Cardiac septum (tissue), 1 donor: ENCODE measurements around the gene KDM1A. TPM values are rescaled to one million over a fixed set of nuclear protein-coding genes. Genes with fewer than 3 reads are reported as not detected.
"Not testable (repeated sequence)": the region's sequence is repeated elsewhere in the genome, so short reads cannot be mapped to it uniquely, and the experiment has no call there.

Experiments used
- DNase-seq: peaks from one replicate; pipeline ENCODE4 v3.0.0-alpha.2; 2020; ENCODE audit warnings: low spot score
- intact Hi-C: fragments of 100-400 bp; cut with DNase I; formaldehyde crosslinking; loops from one replicate; pipeline ENCODE4 v1.14.0; 2022
- total RNA-seq: library from RNA; stranded (reverse); fragmentation: NEBNext Ultra II Directional; extraction: Animal tissue kit (Norgen Biotek cat#: 25700); gene quantifications from one replicate; pipeline ENCODE4 v1.2.1, GENCODE V29; 2021
- donor health status: DM: no; HTN: no; CAD: no.

Gene KDM1A
- total RNA-seq, 1 donor from 2014 or later = 25.8 TPM

DNA sequence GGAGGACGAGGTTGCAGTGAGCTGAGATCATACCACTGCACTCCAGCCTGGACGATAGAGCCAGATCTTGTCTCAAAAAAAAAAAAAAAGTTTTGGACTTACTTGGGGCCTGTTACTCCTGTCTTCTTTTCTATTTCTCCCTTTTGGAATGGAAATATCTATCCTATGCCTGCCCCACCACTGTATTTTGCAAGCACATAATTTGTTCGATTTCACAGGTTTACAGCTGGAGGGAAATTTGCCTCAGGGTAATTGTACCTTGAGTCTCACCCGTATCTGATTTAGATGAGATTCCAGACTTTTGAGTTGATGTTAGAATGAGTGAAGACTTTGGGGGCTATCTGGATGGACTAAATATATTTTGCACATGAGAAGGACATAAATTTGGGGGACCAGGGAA lies 12.2 kb upstream of the KDM1A start:
- intact Hi-C loops = no loop called here
- no peak for DNase-seq

DNA sequence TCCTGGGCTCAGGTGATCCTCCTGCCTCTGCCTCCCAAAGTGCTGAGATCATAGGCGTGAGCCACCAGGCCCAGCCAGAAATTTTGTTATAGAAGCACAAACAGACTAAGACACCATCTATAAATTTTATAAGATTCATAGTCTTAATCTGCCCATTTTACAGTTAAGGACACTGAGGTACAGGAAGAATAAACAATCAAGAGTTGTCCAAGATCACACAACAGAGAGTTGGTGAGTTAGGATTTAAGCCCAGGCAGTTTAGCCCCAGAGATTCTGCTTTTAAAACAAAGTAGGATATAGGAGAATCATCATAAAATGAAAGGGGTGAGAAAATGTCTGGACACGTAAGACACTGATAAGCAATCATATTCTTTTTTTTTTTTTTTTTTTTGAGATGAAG lies 10.4 kb upstream of the KDM1A start:
- DNase-seq = no peak
- intact Hi-C loops = no loop called here

DNA sequence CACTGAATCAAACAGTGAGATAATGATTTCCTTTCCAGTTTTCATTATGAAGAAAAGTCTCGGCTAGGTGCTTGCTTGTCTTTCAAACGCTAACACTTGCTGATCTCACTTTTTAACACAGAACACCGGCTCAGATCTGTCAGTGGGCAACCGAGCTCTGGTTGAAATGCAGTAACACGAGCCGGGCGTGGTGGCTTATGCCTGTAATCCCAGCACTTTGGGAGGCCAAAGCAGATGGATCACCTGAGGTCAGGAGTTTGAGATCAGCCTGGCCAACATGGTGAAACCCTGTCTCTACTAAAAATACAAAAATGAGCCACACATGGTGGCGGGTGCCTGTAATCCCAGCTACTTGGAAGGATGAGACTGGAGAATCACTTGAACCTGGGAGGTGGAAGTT lies 9.2 kb upstream of the KDM1A start:
- intact Hi-C loops, DNase-seq: not testable (repeated sequence)

DNA sequence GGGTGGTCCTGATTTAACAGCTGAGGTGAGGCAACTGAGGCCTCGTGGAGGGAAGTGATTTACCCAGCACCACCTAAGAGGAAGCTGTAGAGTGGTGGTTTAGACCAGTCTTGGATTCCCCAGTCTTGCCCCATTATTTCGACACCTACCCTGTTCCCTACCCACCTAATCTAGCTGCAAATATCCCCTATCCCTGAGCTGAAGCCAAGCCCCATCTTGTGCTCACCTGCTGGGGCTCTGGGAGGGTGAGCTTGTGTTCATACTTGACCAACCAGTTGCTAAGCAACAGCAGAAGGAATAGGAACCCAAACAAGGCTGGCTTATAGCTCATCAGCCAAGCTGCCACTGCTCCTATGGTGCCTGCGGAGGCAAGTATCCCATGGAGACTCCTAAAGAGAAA lies 5.6 kb upstream of the KDM1A start:
- intact Hi-C loops = no loop called here
- no peak for DNase-seq

DNA sequence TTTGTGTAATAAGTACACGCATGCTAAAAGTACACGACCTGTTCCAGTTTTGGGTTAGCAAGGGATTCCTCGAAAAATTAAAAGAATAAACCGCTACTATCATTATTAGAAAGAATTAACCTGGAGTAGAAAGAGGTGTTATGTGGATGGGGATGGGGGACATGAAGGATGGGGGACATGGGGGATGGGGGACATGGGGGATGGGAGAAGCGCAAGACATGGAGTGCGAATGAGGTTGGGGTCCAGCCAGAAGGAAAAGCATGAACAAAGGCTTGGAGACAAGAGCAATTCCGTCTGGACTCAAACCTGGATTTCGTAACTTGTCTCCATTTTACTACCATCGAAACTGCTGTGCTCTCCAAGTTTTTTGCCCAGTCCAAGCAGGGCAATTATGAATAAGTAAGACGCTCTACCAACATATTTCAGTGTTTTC lies 591 bp upstream of the KDM1A start:
- no peak for DNase-seq
- intact Hi-C loops = no loop called here

DNA sequence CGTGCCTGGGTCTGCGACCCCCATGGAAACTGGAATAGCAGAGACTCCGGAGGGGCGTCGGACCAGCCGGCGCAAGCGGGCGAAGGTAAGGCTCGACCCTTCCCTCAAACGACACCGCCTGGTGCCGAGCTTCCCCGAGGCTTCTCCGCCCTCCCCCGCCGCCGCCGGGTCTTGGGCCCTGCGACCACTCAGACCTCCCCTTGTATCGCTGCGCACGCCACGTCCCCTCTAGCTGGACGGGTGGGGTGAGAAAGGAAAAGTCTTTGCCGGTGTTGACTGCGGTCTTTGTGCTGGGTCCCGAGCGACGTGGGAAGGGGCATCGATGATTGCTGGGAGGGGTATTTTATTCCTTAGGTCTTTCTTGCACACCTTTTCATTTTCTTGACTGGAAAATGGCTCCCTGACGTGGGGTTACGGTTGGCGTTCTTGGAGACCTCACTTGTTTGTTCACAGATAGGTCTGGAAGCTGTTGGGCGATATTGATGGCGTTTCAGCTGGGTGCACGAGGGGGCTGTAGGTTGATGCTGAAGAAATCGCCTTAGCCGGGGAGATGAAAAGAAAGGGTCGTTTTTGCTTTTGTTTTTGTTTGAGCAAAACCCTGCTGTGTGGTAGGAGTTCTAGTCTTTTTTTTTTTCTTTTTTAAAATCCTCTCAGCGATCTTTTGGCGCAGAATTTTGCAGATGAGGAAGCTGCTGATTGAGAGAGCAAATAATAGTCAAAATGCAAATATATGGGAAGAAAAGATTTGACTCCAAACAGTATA lies 776 bp downstream of the KDM1A start:
- DNase-seq = peak; percentile 78
- intact Hi-C loops = no loop called here

DNA sequence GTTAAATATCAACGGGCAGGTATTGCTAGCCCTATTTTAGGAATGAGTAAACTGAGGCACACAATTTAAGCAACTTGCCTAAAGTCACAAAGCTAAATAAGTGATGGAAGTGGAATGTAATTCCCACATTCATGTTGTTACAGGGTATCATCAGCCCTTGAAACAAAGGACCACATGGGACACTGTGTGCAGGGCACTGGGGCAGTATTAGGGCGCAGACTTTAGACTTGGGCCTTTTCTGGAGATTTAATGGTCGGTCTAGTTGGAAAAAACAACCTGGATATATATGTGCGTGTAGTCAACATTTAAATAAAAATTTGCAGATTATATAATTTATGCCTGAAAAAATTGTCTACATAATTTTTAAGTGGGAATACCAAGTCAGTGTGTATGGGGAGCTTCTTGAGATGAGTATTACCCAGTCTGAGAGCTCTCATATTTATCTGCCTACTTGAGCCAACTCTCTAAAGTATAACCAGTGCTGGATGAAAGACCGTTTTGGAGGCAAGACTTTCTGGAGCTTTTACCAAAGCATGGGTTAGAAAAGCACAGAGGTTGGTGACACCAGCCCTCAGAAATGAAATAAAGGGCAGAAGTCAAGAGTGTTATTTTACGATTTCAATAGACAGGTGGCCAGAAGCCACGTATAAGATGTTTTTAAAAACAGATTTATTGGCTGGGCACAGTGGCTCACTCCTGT lies 1.6 kb downstream of the KDM1A start:
- no peak for DNase-seq
- intact Hi-C loops = no loop called here

DNA sequence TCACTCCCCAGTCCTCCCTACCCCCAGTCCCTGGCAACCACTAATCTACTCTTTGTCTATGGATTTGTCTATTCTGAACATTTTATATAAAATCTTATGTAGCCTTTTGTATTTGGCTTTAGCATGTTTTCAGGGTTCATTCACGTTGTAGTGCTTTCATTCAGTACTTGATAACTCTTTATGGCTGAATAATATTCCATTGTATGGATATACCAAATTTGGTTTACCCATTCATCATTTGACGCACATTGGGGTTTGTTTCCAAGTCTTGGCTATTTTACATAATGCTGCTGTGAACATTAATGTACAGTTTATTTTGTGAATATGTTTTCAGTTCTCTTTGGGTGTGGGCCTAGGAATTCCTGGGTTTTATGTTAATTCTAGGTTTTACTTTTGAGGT lies 2.6 kb downstream of the KDM1A start:
- intact Hi-C loops = no loop called here
- DNase-seq = no peak

DNA sequence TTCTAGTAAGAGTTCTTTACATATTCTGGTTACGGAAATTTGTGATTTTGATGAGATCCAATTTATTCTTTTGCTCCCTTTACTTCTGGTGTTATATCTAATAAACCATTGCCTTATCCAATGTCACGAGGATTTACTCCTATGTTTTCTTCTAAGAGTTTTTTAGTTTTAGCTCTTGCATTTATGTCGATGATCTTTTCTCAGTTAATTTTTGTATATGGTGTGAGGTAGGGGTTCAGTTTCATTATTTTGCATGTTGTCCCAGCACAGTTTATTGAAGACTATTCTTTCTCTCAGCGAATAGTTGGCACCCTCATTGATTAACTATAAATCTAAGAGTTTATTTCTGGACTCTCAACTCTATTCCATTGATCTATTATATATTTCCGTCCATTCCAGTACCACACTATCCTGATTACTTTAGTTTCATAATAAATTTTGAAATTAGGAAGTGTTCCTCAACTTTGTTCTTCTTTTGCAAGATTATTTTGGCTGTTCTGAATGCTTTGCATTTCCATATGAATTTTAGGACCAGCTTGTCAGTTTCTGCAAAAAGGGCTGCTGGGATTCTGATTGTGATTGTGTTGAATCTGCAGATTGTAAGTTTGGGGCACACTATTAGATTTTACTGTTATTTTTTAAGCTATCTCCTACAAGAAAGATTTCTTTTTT lies 4.0 kb downstream of the KDM1A start:
- no peak for DNase-seq
- intact Hi-C loops = no loop called here

DNA sequence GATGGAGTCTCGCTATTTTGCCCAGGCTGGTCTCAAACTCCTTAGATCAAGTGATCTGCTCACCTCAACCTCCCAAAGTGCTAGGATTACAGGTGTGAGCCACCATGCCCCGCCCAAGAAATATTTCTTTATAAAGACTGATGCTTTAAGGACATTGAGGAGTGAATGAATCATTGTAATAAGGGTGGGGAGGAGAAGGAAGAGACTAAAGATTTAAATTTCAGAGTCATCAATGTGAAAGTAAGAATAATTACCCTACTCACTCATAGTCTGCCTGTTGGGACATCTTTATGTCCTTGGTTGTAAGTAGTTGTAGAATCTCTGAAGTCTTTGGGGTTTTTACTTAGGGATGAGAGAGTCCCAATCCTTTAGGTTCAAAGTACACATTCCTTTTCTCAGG lies 7.3 kb downstream of the KDM1A start:
- no peak for DNase-seq
- intact Hi-C loops = no loop called here

DNA sequence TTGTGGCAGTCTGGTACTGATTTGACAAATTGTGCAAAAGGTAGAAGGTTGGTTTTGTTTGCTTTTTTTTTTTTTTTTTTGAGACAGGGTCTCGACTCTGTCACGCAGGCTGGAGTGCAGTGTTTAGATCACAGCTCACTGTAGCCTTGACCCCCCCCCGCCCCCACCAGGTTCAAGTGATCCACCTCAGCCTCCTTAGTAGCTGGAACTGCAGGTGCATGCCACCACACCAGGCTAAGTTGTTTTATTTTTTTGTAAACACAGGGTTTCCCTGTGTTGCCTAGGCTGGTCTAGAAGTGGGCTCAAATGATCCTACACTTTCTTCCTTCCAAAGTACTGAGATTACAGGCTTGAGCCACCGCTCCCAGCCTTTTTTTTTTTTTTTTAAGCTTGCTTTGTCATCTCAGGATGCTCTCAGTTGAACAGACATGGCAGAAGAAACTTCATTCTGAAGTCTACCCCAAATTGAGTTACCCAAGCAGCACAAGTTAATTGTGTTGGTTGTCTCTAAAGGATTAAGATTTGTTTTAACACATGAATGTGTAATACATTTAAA lies 8.2 kb downstream of the KDM1A start:
- DNase-seq = no peak
- intact Hi-C loops = no loop called here

DNA sequence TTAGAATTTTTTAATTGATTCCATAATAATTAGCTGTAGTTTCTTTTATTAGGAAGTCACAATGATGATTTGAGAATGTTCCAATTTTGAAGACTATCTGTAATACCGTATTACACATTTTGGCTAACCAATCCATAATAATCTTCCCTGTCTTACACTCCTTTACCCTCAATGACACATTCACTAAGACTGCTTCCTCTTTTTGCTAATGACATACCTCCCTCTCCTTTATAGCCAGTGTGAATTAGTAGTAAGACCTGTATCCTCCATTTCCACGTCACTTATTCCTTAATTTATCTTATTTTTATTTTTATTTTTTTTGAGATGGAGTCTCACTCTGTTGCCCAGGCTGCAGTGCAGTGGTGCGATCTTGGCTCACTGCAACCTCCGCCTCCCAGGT lies 10.1 kb downstream of the KDM1A start:
- DNase-seq = no peak
- intact Hi-C loops = no loop called here

DNA sequence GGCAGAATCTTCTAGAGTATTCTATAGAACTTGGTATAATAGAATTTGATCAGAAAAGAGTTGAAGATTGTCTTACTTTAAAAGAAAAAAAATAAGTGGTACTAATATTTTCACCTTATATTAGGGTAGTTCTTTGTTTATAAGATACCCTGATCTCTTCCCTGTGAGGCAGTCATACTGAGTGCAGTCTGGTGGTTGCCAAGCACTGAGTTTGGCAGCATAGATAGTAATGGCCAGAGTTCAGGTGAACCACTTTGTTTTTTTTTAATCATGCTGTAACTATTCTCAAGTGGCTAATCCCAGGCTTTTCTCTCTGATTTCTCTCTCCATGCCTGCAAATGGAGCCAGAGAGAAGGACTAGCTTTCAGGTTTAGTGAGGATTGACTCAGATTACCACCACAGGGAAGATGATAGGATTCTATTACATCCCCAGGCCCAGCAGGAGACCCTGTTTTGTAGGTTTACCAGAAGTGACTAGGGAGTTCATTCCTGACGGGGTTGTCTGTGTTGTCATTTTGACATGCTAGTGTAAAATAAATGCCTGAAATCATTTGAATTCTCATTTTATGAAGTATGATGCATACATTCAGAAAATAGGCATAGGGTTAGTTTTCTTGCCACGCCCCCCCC lies 16.7 kb downstream of the KDM1A start:
- DNase-seq = no peak
- intact Hi-C loops = no loop called here

DNA sequence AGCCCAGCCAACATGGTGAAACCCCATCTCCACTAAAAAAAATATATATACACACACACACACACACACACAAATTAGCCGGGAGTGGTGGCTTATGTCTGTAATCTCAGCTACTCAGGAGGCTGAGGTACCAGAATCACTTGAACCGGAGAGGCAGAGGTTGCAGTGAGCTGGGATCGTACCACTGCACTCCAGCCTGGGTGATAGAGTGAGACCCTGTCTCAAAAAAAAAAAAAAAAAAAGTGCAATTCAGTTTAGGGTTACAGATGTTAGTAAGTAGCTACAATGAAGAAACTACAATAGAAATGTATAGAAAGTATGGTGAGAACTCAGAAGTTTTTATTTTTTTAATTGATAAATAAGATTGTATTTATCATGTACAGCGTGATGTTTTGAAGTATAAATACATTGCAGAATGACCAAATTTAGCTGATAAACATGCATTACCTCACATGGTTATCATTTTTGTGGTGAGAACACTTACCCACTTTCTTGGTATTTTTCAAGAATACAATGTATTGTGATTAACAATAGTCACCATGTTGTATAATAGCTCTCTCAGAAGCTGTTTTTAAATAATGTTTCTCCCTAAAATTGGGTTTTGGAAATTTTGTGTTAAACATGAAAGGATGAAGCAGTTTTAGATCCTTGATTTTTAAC lies 17.9 kb downstream of the KDM1A start:
- intact Hi-C loops = no loop called here
- DNase-seq = no peak

DNA sequence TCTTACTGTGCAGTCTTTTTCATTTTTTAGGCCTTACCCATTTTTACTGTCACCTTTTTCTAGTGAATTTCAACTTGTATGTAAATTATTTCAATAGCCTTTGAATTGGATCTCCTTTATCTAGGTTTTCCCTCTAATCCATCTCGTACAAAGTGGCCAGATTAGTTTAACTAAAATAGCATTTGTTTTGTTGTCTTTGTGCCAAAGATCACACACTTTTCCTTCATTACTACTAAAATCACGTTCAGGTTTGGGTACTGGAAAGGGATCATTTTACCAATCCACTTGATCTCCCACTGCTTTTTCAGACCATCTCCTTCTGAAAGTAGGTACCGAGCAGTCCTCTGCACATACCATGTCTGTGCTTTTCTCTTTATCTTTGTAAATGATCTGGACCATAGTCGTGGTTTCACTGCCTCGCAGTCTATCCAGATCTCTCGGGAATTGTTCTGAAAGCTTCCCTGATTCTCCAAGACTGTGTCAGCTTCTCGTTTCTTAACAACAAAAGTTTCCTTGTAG lies 20.1 kb downstream of the KDM1A start:
- no peak for DNase-seq
- intact Hi-C loops = no loop called here

DNA sequence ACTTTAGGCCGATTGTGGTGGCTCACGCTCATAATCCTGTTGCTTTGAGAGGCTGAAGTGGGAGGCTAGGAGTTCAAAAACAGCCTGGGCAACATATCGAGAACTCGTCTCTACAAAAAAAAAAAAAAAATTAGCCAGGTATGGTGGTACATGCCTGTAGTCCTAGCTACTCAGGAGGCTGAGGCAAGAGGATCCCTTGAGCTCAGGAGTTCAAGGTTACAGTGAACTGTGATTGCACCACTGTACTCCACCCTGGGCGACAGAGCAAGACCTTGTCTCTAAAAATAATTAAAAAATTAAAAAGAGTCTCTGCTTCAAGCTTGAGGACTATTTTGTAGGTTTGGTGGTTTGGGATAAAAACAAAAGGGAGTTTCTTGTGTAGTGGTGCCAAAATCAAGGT lies 21.2 kb downstream of the KDM1A start:
- no peak for DNase-seq
- intact Hi-C loops = no loop called here

DNA sequence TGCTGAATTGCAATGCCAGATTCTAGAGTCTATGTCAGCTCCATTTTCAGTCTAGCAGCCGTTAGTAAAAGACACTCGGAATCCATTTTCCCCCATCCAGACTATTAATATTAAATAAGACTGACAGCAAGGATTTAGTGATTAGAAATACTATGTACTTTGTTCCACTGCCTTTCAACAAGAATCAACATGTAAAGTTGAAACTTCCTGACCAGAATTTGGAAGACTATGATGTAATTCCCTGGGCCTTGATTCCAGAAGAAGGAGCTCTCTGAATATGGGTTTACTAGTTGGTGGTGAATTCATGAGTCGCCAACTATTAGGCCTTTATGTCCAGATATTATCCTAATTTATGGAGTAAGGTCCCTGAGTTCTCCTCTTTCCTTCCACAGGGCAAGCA lies 24.8 kb downstream of the KDM1A start:
- no peak for DNase-seq
- intact Hi-C loops = no loop called here

DNA sequence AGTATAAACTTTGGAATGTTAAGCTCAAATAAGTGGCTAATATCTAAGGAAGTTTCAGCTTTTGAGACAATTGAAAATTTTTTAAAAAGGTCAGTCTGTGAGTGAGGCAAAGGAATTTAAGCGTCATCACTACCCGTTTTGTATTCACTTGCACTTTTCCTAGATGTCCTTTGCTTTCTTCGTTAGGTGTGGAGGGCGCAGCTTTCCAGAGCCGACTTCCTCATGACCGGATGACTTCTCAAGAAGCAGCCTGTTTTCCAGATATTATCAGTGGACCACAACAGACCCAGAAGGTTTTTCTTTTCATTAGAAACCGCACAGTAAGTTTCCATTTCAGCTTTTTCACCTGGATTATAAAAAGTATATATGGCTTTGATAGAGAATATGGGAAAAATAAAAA lies 30.9 kb downstream of the KDM1A start:
- intact Hi-C loops = no loop called here
- no peak for DNase-seq

DNA sequence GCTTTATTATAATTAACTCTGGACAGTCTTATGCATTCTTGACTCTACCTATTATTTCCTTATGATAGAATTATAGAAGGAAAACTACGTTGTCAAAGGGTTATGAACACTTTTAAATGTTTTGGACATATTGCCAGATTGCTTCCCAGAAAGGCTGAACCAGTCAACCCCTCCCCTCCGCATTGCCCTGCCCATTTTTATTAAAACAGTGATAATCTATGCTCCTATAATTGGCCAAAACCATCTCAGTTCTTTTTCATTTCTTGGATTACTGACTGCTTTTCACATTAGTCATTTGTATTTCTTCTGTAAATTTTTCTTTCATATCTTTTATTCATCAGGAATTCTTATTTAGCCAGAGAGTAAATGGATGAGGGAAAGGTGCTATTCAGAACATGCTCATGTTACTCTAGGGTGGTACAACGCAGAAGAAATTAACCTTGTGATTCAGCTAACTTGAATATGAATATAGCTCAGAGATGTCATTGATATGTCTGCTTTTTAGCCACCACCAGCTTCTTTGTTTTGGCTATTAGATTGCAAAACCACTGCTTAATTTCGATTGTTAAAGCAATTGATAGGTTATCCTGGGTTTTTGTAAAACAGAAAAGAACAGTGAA lies 32.1 kb downstream of the KDM1A start:
- intact Hi-C loops = no loop called here
- DNase-seq = no peak
